ENCODE results near the gene PRKCI.

The PRKCI gene

DNA sequence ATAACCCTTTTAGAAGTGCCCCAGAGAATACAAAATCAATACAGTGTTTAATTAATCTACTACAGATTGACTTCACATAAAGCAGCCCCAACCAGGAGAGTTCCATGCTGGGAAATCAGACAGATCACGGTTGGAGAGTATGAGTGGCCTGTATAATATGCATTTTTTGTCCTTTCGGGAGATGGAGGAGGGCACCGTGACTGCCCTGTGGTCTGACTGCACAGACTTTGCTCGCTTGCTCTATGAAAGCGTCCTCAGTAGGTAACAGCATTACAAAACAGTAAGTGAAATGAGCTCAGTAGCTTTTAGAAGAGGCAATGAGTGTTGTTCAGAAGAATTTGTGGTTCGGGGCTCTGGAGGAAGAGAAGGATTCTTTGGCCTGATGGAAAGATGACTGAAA, 101.1 kb downstream of the PRKCI start:
- TF ChIP-seq, protein P1, sequence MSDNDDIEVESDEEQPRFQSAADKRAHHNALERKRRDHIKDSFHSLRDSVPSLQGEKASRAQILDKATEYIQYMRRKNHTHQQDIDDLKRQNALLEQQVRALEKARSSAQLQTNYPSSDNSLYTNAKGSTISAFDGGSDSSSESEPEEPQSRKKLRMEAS (IDR thresholded peaks at IDR 0.05), result no peak
- no peak for TF ChIP-seq TCF12 (IDR thresholded peaks at IDR 0.05; ENCODE audit: low read depth)
- TF ChIP-seq YY1 (IDR thresholded peaks at IDR 0.05; ENCODE audit: low read depth), result no peak
- TF ChIP-seq EP300 (IDR thresholded peaks at IDR 0.05; ENCODE audit: borderline replicate concordance), result no peak

DNA sequence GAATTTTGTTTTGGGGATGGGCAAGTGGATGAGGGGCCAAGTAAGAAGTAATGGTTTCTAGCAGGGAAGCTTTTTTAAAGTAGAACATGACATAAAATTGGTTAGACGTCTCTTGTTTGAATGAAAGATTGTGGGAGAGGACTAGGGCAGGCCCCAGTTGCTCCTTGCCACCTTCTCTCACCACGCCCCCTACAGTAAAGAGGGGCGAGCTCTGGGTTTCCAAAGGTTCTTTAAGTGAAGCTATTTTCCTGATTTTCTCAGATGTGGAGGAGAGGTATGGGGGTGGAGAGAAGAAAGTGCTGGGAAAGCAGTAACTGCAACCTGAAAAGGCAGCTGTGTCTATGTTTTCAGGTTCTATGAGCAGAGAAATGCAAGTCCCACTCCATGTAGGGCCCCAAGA, 102.7 kb downstream of the PRKCI start:
- no peak for TF ChIP-seq ZBTB7A (IDR thresholded peaks at IDR 0.05; ENCODE audit: low read depth)
- no peak for TF ChIP-seq TAF1 (IDR thresholded peaks at IDR 0.05; ENCODE audit: low read depth)
- TF ChIP-seq, protein P1 (IDR thresholded peaks at IDR 0.05), result no peak
- no peak for TF ChIP-seq TEAD4 (IDR thresholded peaks at IDR 0.05)
- no peak for TF ChIP-seq TCF12 (IDR thresholded peaks at IDR 0.05; ENCODE audit: low read depth)
- no peak for TF ChIP-seq CEBPB (IDR thresholded peaks at IDR 0.05)
- no peak for TF ChIP-seq EP300 (IDR thresholded peaks at IDR 0.05; ENCODE audit: borderline replicate concordance)
- TF ChIP-seq EGR1 (IDR thresholded peaks at IDR 0.05), result no peak
- no peak for TF ChIP-seq FOXM1 (IDR thresholded peaks at IDR 0.05; ENCODE audit: borderline replicate concordance, low read depth)

DNA sequence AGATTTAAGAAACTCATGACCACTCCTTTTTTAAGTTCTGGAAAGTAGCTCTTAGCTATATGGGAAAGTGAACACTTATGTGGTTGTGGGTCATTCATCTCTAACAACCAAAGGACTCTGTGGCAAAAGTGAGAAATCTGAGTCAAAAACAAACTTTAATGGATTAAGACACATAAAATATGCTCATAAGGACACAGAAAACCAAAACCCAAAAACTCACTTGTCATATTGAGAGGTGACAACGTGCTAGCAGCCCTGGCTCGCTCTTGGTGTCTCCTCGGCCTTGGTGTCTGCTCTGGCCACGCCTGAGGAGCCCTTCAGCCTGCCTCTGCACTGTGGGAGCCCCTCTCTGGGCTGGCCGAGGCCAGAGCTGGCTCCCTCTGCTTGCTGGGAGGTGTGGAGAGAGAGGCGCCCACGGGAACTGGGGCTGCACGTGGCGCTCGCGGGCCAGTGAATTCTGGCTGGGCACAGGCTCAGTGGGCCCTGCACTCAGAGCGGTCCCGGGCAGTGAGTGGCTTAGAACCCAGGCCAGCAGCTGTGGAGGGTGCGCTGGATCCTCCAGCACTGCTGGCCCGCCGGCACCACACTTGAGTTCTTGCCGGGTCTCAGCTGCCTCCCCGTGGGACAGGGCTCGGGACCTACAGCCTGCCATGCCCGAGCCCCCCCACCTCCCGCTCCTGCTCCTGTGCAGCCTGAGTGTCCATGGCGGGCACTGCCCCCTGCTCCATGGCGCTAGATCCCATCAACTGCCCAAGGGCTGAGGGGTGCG, 105.0 kb downstream of the PRKCI start:
- TF ChIP-seq ZBTB7A (IDR thresholded peaks at IDR 0.05; ENCODE audit: low read depth) (no peak), RAD21 (IDR thresholded peaks at IDR 0.05; ENCODE audit: low read depth) (no peak), TEAD4 (IDR thresholded peaks at IDR 0.05) (no peak), EGR1 (IDR thresholded peaks at IDR 0.05) (no peak), FOXM1 (IDR thresholded peaks at IDR 0.05; ENCODE audit: borderline replicate concordance, low read depth) (no peak), NFIC (IDR thresholded peaks at IDR 0.05) (no peak), EP300 (IDR thresholded peaks at IDR 0.05; ENCODE audit: borderline replicate concordance) (no peak), TCF12 (IDR thresholded peaks at IDR 0.05; ENCODE audit: low read depth) (no peak), CEBPB (IDR thresholded peaks at IDR 0.05) (no peak), YY1 (IDR thresholded peaks at IDR 0.05; ENCODE audit: low read depth) (no peak), TAF1 (IDR thresholded peaks at IDR 0.05; ENCODE audit: low read depth) (no peak), CREB1 (IDR thresholded peaks at IDR 0.05; ENCODE audit: low read depth) (no peak)
- TF ChIP-seq, protein P2, sequence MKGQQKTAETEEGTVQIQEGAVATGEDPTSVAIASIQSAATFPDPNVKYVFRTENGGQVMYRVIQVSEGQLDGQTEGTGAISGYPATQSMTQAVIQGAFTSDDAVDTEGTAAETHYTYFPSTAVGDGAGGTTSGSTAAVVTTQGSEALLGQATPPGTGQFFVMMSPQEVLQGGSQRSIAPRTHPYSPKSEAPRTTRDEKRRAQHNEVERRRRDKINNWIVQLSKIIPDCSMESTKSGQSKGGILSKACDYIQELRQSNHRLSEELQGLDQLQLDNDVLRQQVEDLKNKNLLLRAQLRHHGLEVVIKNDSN (IDR thresholded peaks at IDR 0.05), result no peak
- TF ChIP-seq, protein P3, sequence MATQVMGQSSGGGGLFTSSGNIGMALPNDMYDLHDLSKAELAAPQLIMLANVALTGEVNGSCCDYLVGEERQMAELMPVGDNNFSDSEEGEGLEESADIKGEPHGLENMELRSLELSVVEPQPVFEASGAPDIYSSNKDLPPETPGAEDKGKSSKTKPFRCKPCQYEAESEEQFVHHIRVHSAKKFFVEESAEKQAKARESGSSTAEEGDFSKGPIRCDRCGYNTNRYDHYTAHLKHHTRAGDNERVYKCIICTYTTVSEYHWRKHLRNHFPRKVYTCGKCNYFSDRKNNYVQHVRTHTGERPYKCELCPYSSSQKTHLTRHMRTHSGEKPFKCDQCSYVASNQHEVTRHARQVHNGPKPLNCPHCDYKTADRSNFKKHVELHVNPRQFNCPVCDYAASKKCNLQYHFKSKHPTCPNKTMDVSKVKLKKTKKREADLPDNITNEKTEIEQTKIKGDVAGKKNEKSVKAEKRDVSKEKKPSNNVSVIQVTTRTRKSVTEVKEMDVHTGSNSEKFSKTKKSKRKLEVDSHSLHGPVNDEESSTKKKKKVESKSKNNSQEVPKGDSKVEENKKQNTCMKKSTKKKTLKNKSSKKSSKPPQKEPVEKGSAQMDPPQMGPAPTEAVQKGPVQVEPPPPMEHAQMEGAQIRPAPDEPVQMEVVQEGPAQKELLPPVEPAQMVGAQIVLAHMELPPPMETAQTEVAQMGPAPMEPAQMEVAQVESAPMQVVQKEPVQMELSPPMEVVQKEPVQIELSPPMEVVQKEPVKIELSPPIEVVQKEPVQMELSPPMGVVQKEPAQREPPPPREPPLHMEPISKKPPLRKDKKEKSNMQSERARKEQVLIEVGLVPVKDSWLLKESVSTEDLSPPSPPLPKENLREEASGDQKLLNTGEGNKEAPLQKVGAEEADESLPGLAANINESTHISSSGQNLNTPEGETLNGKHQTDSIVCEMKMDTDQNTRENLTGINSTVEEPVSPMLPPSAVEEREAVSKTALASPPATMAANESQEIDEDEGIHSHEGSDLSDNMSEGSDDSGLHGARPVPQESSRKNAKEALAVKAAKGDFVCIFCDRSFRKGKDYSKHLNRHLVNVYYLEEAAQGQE (IDR thresholded peaks at IDR 0.05; ENCODE audit: low read depth), result no peak
- TF ChIP-seq, protein P1 (IDR thresholded peaks at IDR 0.05), result no peak

DNA sequence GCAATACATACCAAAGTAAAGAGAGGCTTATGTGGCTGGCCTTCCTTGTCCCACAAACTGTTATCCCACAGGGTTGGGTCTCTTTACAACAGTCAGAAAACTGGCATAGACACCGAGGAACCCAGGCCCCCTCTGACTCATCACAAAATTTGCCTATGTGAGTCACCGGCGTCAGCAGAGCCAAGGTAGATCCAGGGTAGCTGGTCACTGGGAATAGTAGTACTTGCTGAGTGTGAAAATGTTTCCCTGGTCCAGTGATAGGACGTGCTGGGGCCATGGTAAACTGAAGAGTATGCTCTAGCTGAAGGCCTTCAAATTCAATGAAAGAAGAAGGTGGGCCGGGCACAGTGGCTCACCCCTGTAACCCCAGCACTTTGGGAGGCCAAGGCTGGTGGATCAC, 108.1 kb downstream of the PRKCI start:
- no peak for TF ChIP-seq TCF12 (IDR thresholded peaks at IDR 0.05; ENCODE audit: low read depth)
- TF ChIP-seq EP300 (IDR thresholded peaks at IDR 0.05; ENCODE audit: borderline replicate concordance), result no peak
- TF ChIP-seq NFIC (IDR thresholded peaks at IDR 0.05), result no peak
- no peak for TF ChIP-seq FOXM1 (IDR thresholded peaks at IDR 0.05; ENCODE audit: borderline replicate concordance, low read depth)
- no peak for TF ChIP-seq RAD21 (IDR thresholded peaks at IDR 0.05; ENCODE audit: low read depth)
- TF ChIP-seq, protein P1 (IDR thresholded peaks at IDR 0.05), result no peak
- TF ChIP-seq TAF1 (IDR thresholded peaks at IDR 0.05; ENCODE audit: low read depth), result no peak
- TF ChIP-seq, protein P3 (IDR thresholded peaks at IDR 0.05; ENCODE audit: low read depth), result no peak
- TF ChIP-seq, protein P2 (IDR thresholded peaks at IDR 0.05), result no peak
- no peak for TF ChIP-seq TEAD4 (IDR thresholded peaks at IDR 0.05)
- no peak for TF ChIP-seq CREB1 (IDR thresholded peaks at IDR 0.05; ENCODE audit: low read depth)
- no peak for TF ChIP-seq ZBTB7A (IDR thresholded peaks at IDR 0.05; ENCODE audit: low read depth)
- no peak for TF ChIP-seq EGR1 (IDR thresholded peaks at IDR 0.05)
- TF ChIP-seq CEBPB (IDR thresholded peaks at IDR 0.05), result no peak
- TF ChIP-seq YY1 (IDR thresholded peaks at IDR 0.05; ENCODE audit: low read depth), result no peak

DNA sequence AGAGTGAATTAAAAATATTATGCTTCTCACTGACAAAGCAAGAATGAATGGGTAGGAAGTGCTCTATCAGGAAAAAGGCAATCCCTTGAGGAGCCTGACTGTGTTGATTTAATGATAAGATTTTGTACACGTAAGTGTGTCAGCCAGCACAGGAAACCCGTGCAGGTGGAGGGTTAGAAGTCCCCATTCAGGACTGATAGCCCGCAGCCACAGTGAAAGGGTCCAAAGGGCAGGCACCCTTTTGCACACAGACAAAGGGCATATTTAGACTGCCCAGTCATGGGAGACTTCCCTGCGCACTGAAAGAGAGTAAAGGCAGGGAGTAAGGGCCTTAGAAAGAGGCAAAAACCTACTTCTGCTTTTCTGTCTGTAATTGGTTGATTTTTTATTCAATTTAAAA, 108.9 kb downstream of the PRKCI start:
- TF ChIP-seq NFIC (IDR thresholded peaks at IDR 0.05), result no peak

Measured in Ishikawa (cell line).